Mucosa of rectum (tissue), 2 donors: ENCODE data around the gene IL34.
"Not testable (repeated sequence)": the region's sequence is repeated elsewhere in the genome, so short reads cannot be mapped to it uniquely, and the experiment has no call there.

Experiments
- H3K27ac ChIP-seq, 2 donors: one replicate each; pipeline ENCODE4 v1.7.0; 2013; ENCODE audit warnings: inconsistent platforms in 2 of 2, low read depth in 2 of 2, low read length in 2 of 2
- H3K27me3 ChIP-seq, 2 donors: one replicate each; pipeline ENCODE4 v1.7.0; 2013; ENCODE audit warnings: low read length in 2 of 2; ENCODE audit not compliant: control insufficient read depth in 2 of 2, insufficient read depth in 2 of 2
- H3K36me3 ChIP-seq, 2 donors: one replicate each; pipeline ENCODE4 v1.7.0; 2013; ENCODE audit warnings: low read length in 2 of 2; ENCODE audit not compliant: control insufficient read depth in 2 of 2, insufficient read depth in 2 of 2
- H3K4me1 ChIP-seq, 2 donors: one replicate each; pipeline ENCODE4 v1.7.0; 2013; ENCODE audit warnings: low read length in 2 of 2, mild to moderate bottlenecking in 1 of 2; ENCODE audit not compliant: control insufficient read depth in 2 of 2, insufficient read depth in 2 of 2
- H3K4me3 ChIP-seq, 2 donors: one replicate each; pipeline ENCODE4 v1.7.0; 2013; ENCODE audit warnings: low read length in 2 of 2
- H3K9ac ChIP-seq, 2 donors: one replicate each; pipeline ENCODE4 v1.7.0; 2013; ENCODE audit warnings: low read length in 2 of 2, low read depth in 1 of 2, mild to moderate bottlenecking in 1 of 2
- H3K9me3 ChIP-seq, 2 donors: one replicate each; pipeline ENCODE4 v1.7.0; 2013; ENCODE audit warnings: low read length in 2 of 2; ENCODE audit not compliant: control insufficient read depth in 2 of 2
- donor health status: healthy.
- donor health status: Normal muscosa, but diverticular disease.

IL34 gene

GRCh38 chr16:70665113-70665694 is 18.8 kb downstream of the IL34 start:
- Histone ChIP-seq H3K27ac (no peak overlapping the region), H3K9ac (no peak overlapping the region), H3K4me3 (no peak overlapping the region), H3K36me3 (peaks cover 10% of the 10 kb centered on the region in 2 donors), H3K9me3 (no peaks in the 10 kb centered on the region), H3K27me3 (no peaks in the 10 kb centered on the region), H3K4me1 (no peaks in the 10 kb centered on the region)

- H3K27me3 ChIP-seq, result no peaks in the 10 kb centered on the region
- no peak overlapping the region for H3K9ac ChIP-seq
- no peaks in the 10 kb centered on the region for H3K4me1 ChIP-seq
- H3K27ac ChIP-seq, result no peak overlapping the region
- no peaks in the 10 kb centered on the region for H3K9me3 ChIP-seq
- no peak overlapping the region for H3K4me3 ChIP-seq
- H3K36me3 ChIP-seq, result peaks cover 13% of the 10 kb centered on the region in 2 donors
Measured at GRCh38 chr16:70665806-70666735, 19.7 kb downstream of the IL34 start.

- H3K9ac ChIP-seq, result no peak overlapping the region
- H3K9me3 ChIP-seq, result no peaks in the 10 kb centered on the region
- no peak overlapping the region for H3K27ac ChIP-seq
- H3K4me3 ChIP-seq, result no peak overlapping the region
- no peaks in the 10 kb centered on the region for H3K4me1 ChIP-seq
- peaks cover 6 to 22% of the 10 kb centered on the region in 2 donors for H3K36me3 ChIP-seq
- no peaks in the 10 kb centered on the region for H3K27me3 ChIP-seq
Measured at GRCh38 chr16:70670175-70670574, 23.8 kb downstream of the IL34 start.

GRCh38 chr16:70670938-70671337 is 24.6 kb downstream of the IL34 start:
- H3K36me3 ChIP-seq, result peaks cover 5 to 22% of the 10 kb centered on the region in 2 donors
- not testable (repeated sequence) for H3K4me3 ChIP-seq, H3K27me3 ChIP-seq

GRCh38 chr16:70674221-70675014 is 28.1 kb downstream of the IL34 start:
- Histone ChIP-seq H3K9ac (no peak overlapping the region), H3K36me3 (peaks cover 11 to 28% of the 10 kb centered on the region in 2 donors), H3K27me3 (no peaks in the 10 kb centered on the region), H3K27ac (no peak overlapping the region), H3K9me3 (no peaks in the 10 kb centered on the region), H3K4me3 (no peak overlapping the region), H3K4me1 (no peaks in the 10 kb centered on the region)

More at GRCh38 chr16:70670938-70671337, 24.6 kb downstream of the IL34 start:
- H3K9me3 ChIP-seq, H3K9ac ChIP-seq, H3K4me1 ChIP-seq, H3K27ac ChIP-seq: not testable (repeated sequence)

GRCh38 chr16:70675851-70676513 is 29.6 kb downstream of the IL34 start:
- H3K27ac ChIP-seq, result no peak overlapping the region
- H3K9ac ChIP-seq, result no peak overlapping the region
- H3K9me3 ChIP-seq, result no peaks in the 10 kb centered on the region
- H3K4me3 ChIP-seq, result no peak overlapping the region
- H3K36me3 ChIP-seq, result peaks cover 5 to 23% of the 10 kb centered on the region in 2 donors
- H3K27me3 ChIP-seq, result no peaks in the 10 kb centered on the region
- H3K4me1 ChIP-seq, result peaks cover 3 to 7% of the 10 kb centered on the region in 2 donors

- Histone ChIP-seq H3K27ac (no peak overlapping the region), H3K36me3 (peaks cover 5 to 21% of the 10 kb centered on the region in 2 donors), H3K4me1 (peaks cover 3 to 9% of the 10 kb centered on the region in 2 donors), H3K9me3 (no peaks in the 10 kb centered on the region), H3K9ac (no peak overlapping the region), H3K4me3 (no peak overlapping the region), H3K27me3 (no peaks in the 10 kb centered on the region)
Measured at GRCh38 chr16:70676675-70677498, 30.5 kb downstream of the IL34 start.

- Histone ChIP-seq H3K36me3 (peaks cover 5 to 21% of the 10 kb centered on the region in 2 donors), H3K27ac (no peak overlapping the region), H3K4me3 (no peak overlapping the region), H3K27me3 (no peaks in the 10 kb centered on the region), H3K4me1 (peaks cover 5 to 9% of the 10 kb centered on the region in 2 donors), H3K9ac (no peak overlapping the region), H3K9me3 (no peaks in the 10 kb centered on the region)
Measured at GRCh38 chr16:70677499-70678120, 31.3 kb downstream of the IL34 start.
